Thoracic aorta (tissue), 2 donors: Measurements from ENCODE around the gene GET4. TPM values are rescaled to one million over a fixed set of nuclear protein-coding genes. Genes with fewer than 3 reads are reported as not detected.

ENCODE experiments used
- ATAC-seq: fragments of 150-250 bp; one replicate; pipeline ENCODE4 v1.8.0; 2017; ENCODE audit warnings: low read depth; ENCODE audit not compliant: insufficient number of reproducible peaks, low FRiP score
- DNase-seq: peaks from one replicate; pipeline ENCODE4 v3.0.0-alpha.2; 2020; ENCODE audit warnings: low spot score
- H3K27ac ChIP-seq, 2 donors: fragments of 200-600 bp; sonication (generic); 1 replicate in 1 of 2; 2 replicates in 1 of 2; pipeline ENCODE4 v1.5.1; 2016; ENCODE audit warnings: mild to moderate bottlenecking in 2 of 2, moderate library complexity in 2 of 2
- H3K27me3 ChIP-seq: fragments of 200-600 bp; sonication (generic); replicated peaks from 2 replicates; pipeline ENCODE4 v1.6.0; 2016; ENCODE audit warnings: mild to moderate bottlenecking; ENCODE audit not compliant: insufficient read depth
- H3K36me3 ChIP-seq: fragments of 200-600 bp; sonication (generic); one replicate; pipeline ENCODE4 v1.5.1; 2016
- H3K4me1 ChIP-seq, 2 donors: fragments of 200-600 bp; sonication (generic); 1 replicate in 1 of 2; 2 replicates in 1 of 2; pipeline versions ENCODE4 v1.5.1 to v1.6.0; 2016; ENCODE audit warnings: low read depth in 2 of 2, mild to moderate bottlenecking in 1 of 2; ENCODE audit not compliant: control insufficient read depth in 1 of 2
- H3K4me3 ChIP-seq: fragments of 200-600 bp; sonication (generic); 2 replicates; pipeline ENCODE4 v1.5.1; 2016; ENCODE audit warnings: mild to moderate bottlenecking
- H3K9me3 ChIP-seq: fragments of 200-600 bp; sonication (generic); 2 replicates; pipeline ENCODE4 v1.5.1; 2016
- CTCF ChIP-seq: fragments of 200-600 bp; sonication (generic); IDR thresholded peaks from one replicate; pipeline ENCODE4 v1.5.1; 2019; ENCODE audit warnings: antibody characterized with exemption
- total RNA-seq, 2 donors: library from RNA; depleted of rRNA; stranded (reverse); fragments of >200 nt; gene quantifications; one replicate each; pipeline versions ENCODE4 v1.1.0 to v1.2.3, GENCODE V29; 2016

Gene GET4
- total RNA-seq, 2 donors from 2014 or later = 26.9 to 28.4 TPM

DNA sequence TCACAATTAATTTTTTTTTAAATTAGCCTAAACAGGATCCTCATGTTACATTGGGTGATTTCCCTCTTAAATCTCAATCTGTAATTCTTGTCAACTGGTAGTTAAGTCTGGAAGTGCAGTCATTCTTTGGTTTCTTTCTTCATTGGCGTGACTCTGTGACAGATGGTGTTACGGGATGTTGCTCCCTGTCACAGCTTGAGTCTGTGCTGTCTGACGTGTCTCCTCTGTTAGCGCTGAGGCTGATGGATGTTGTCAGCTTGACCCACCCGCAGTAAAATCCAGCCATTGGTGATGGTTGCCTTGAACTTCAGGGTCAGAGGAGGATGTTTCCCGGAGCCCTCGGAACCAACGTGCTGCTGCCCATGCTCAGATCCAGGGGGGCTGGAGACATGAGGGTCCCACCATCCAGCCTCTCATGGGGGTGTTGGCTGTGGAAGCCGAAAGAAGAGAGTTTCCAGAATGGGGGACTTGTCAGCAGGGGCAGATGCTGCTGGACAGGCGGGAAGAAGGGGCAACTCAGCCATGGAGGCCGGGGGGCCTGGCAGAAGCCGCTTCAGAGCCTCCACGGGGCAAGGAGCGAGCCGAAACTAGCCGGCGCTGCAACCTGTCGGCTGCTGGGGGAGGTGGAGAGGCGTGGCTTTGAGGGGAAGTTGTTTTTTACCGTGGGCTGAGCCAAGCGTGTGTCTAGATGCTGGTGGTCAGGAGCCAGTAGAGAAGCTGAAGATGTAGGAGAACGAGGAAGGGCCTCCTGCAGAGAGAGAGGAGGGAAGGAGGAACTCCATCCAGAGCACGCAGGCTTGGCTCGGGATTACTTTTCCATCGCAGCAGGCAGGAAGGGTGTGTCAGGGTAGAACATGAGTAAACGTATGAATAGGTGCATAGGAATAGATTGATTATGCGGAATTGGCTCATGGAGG is 40.6 kb upstream of the GET4 start:
- peaks cover 14% of the 10 kb centered on the region for H3K36me3 ChIP-seq
- no peak overlapping the region for H3K4me3 ChIP-seq
- peaks cover 36 to 74% of the 10 kb centered on the region in 2 donors for H3K4me1 ChIP-seq
- no peak for TF ChIP-seq CTCF
- DNase-seq (no peak), ATAC-seq (no peak)
- H3K9me3 ChIP-seq = no peaks in the 10 kb centered on the region
- no peaks in the 10 kb centered on the region for H3K27me3 ChIP-seq
- H3K27ac ChIP-seq = peak overlapping the region; percentile 82 to 95

DNA sequence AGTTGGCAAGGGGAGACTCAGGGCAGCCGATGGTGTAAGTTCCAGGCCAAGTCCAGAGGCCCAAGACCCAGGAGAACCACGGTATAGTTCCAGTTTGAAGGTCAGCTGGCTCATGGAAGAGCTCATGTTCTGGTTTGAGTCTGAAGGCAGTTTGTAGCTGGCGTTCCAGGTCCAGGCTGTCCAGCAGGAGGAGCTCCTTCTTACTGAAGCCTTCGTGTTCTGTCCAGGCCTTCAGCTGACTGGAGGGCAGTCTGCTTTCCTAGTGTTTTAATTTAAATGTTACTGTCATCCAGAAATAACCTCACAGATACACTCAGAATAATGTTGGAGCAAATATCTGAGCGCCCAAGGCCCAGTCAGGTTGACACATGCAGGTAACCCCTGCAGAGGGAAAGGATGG is 39.9 kb upstream of the GET4 start:
- TF ChIP-seq CTCF = peak; percentile 47
- Histone ChIP-seq H3K36me3 (peaks cover 14% of the 10 kb centered on the region), H3K4me3 (no peak overlapping the region), H3K27me3 (no peaks in the 10 kb centered on the region), H3K27ac (peak overlapping the region; percentile 82 to 95), H3K4me1 (peaks cover 33 to 73% of the 10 kb centered on the region in 2 donors), H3K9me3 (no peaks in the 10 kb centered on the region)
- DNase-seq (no peak), ATAC-seq (no peak)

DNA sequence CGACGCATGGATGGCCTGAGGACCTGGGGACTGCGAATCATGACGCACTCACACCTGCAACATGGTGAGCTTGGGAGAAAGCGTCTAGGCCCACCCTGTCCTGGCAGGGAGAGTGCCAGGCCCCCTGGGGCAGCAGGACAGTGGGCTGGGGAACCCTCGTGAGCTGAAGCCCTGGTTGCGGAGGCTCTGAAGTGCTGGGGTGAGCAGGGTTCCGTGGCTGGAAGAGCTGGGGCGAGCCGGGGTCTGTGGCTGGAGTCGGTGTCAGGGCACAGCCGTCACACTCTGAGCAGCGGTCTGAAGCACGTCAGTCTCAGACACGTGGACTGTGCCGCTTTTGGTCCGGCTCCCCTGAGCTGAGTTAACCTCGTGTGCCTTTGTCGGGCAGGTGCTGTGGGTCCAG is 39.4 kb upstream of the GET4 start:
- no peak for TF ChIP-seq CTCF
- no peak overlapping the region for H3K4me3 ChIP-seq
- ATAC-seq (no peak), DNase-seq (no peak)
- H3K27me3 ChIP-seq = no peaks in the 10 kb centered on the region
- peak overlapping the region; percentile 82 to 95 for H3K27ac ChIP-seq
- no peaks in the 10 kb centered on the region for H3K9me3 ChIP-seq
- peaks cover 36 to 76% of the 10 kb centered on the region in 2 donors for H3K4me1 ChIP-seq
- H3K36me3 ChIP-seq = peaks cover 14% of the 10 kb centered on the region

DNA sequence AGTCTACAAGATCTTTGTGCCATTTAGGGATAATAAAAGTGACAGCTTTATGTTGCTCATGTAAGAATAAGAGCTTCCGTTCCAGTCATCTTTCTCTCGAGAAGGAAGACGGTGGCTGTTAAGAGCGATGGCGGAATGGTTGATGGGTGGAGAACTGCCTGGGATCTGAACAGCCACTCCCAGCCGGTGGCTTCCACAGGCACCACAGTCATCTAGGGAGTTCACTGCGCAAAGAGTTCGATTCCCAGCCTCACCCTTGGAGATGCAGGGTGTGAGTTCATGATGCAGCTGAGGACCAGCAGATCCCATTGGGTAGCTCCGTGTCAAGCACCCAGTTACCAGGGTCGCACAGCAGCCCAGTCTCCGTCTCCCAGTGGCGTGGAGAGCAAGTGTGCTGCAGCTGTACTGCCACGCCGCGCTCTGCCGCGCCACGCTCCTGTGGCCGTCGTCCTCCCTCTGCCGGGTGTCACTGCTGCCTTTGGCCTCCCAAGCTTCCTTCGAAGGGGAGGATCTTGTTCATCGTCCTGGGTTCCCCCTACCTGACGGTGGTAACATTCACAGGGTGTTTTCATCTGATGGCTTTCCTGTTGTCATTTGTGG is 36.3 kb upstream of the GET4 start:
- H3K27ac ChIP-seq = no peak overlapping the region
- DNase-seq (no peak), ATAC-seq (no peak)
- H3K4me3 ChIP-seq = no peak overlapping the region
- peaks cover 34% of the 10 kb centered on the region for H3K36me3 ChIP-seq
- H3K4me1 ChIP-seq = peaks cover 19 to 57% of the 10 kb centered on the region in 2 donors
- TF ChIP-seq CTCF = no peak
- H3K9me3 ChIP-seq = no peaks in the 10 kb centered on the region
- no peaks in the 10 kb centered on the region for H3K27me3 ChIP-seq

GRCh38 chr7:841943-842342 is 34.4 kb upstream of the GET4 start:
- Histone ChIP-seq H3K9me3 (no peaks in the 10 kb centered on the region), H3K27me3 (no peaks in the 10 kb centered on the region), H3K36me3 (peaks cover 38% of the 10 kb centered on the region), H3K4me1 (peaks cover 10 to 39% of the 10 kb centered on the region in 2 donors), H3K27ac (peak overlapping the region; percentile 40 to 65), H3K4me3 (no peak overlapping the region)
- no peak for TF ChIP-seq CTCF
- ATAC-seq (no peak), DNase-seq (no peak)
